Natural killer cell (primary cell): ENCODE data around the gene CACNG4. TPM values are rescaled to one million over a fixed set of nuclear protein-coding genes. Genes with fewer than 3 reads are reported as not detected.

ENCODE experiments used
- ATAC-seq, 3 donors: fragments of 150-1000 bp in 2 of 3; fragments of 200-7000 bp in 1 of 3; cut with Tn5 transposase; 1 replicate in 1 of 3; 2 replicates in 2 of 3; pipeline ENCODE4 v1.10.0; 2021; ENCODE audit warnings: mild to moderate bottlenecking in 2 of 3, moderate library complexity in 2 of 3
- DNase-seq, 2 donors: peaks; one replicate each; pipeline versions ENCODE4 v3.0.0 to v3.0.0-alpha.2; 2013 to 2021; ENCODE audit warnings: mixed read lengths in 1 of 2
- H3K27ac ChIP-seq: one replicate; pipeline ENCODE4 v1.5.1; 2013; ENCODE audit warnings: mild to moderate bottlenecking, low read length
- H3K27me3 ChIP-seq: one replicate; pipeline ENCODE4 v1.6.1; 2013; ENCODE audit warnings: low read length; ENCODE audit not compliant: control insufficient read depth, insufficient read depth
- H3K36me3 ChIP-seq: one replicate; pipeline ENCODE4 v1.6.1; 2013; ENCODE audit warnings: low read length; ENCODE audit not compliant: control insufficient read depth, insufficient read depth
- H3K4me1 ChIP-seq: one replicate; pipeline ENCODE4 v1.6.1; 2013; ENCODE audit warnings: low read length; ENCODE audit not compliant: control insufficient read depth, insufficient read depth
- H3K4me3 ChIP-seq: one replicate; pipeline ENCODE4 v1.5.1; 2013; ENCODE audit warnings: low read length
- H3K9me3 ChIP-seq: one replicate; pipeline ENCODE4 v1.6.1; 2013; ENCODE audit warnings: low read length; ENCODE audit not compliant: control insufficient read depth, insufficient read depth
- H3K27ac Mint-ChIP-seq, 2 donors: one replicate each; pipeline ENCODE4 v1.8.0; 2022; ENCODE audit warnings: mild to moderate bottlenecking in 2 of 2, mixed read lengths in 2 of 2, moderate library complexity in 1 of 2
- H3K27me3 Mint-ChIP-seq, 2 donors: one replicate each; pipeline ENCODE4 v1.8.0; 2022; ENCODE audit warnings: low read depth in 2 of 2, mixed read lengths in 2 of 2
- H3K36me3 Mint-ChIP-seq: one replicate; pipeline ENCODE4 v1.8.0; 2022; ENCODE audit warnings: mixed read lengths
- H3K4me1 Mint-ChIP-seq, 2 donors: one replicate each; pipeline ENCODE4 v1.8.0; 2022; ENCODE audit warnings: mixed read lengths in 2 of 2
- H3K4me3 Mint-ChIP-seq: one replicate; pipeline ENCODE4 v1.8.0; 2022; ENCODE audit warnings: mild to moderate bottlenecking, moderate library complexity, mixed read lengths
- H3K9me3 Mint-ChIP-seq, 2 donors: one replicate each; pipeline ENCODE4 v1.8.0; 2022; ENCODE audit warnings: mixed read lengths in 2 of 2
- WGBS: methylation state at CpG from one replicate; pipeline ENCODE4 v1.1.7; 2013; ENCODE audit warnings: missing lambda C conversion rate; ENCODE audit not compliant: insufficient coverage; 5-methylcytosine and 5-hydroxymethylcytosine counted together
- intact Hi-C: fragments of 100-400 bp; cut with micrococcal nuclease; formaldehyde crosslinking; loops from one replicate; pipeline ENCODE4 v1.14.2; 2022
- total RNA-seq, 4 donors: library from RNA; stranded (reverse); fragments of 120-200 nt in 1 of 4; gene quantifications; one replicate each; pipeline versions ENCODE4 v1.2.3 to v1.2.4, GENCODE V29; 2013 to 2022
- TF ChIP-seq, protein P1 (sequence below): fragments of 200-600 bp; IDR thresholded peaks from one replicate; pipeline ENCODE4 v1.8.0; 2022; ENCODE audit warnings: antibody characterized with exemption

CACNG4 gene
- total RNA-seq, 3 donors from 2014 or later (not counting 1 experiment from before 2014, with no cell fraction given): not detected

DNA sequence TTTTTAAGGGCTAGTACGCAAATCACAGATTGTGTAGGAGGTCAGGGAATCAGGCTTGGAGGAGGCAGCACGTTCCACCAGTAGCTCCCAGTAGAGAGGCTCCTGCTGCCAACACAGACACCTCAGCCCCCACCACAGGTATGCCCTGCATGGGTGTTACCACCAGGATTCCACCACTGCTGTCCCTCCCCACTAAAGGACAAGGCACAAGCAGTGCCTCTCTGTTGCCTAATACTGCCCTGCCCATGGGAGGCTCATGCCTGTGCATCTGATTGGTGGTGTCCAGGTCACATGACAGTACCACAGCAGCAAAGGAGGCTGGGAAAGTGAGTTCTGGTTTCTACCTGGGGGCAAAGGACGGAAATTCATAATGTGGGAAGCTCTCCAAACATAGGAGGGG is 33.6 kb upstream of the CACNG4 start:
- H3K4me1 Mint-ChIP-seq: no peaks in the 10 kb centered on the region
- no peaks in the 10 kb centered on the region for H3K27me3 ChIP-seq
- ATAC-seq (no peak), DNase-seq (no peak)
- H3K4me3 Mint-ChIP-seq: no peak overlapping the region
- H3K27ac ChIP-seq: no peak overlapping the region
- no peak overlapping the region for H3K4me3 ChIP-seq
- no peaks in the 10 kb centered on the region for H3K9me3 Mint-ChIP-seq
- H3K27me3 Mint-ChIP-seq: peaks cover 16 to 34% of the 10 kb centered on the region in 2 donors
- no peaks in the 10 kb centered on the region for H3K36me3 Mint-ChIP-seq
- H3K27ac Mint-ChIP-seq: no peak overlapping the region
- WGBS: 94% methylated on average over 3 of the region's 3 CpGs
- intact Hi-C loops: no loop called here
- no peaks in the 10 kb centered on the region for H3K4me1 ChIP-seq
- no peaks in the 10 kb centered on the region for H3K9me3 ChIP-seq
- TF ChIP-seq, protein P1, sequence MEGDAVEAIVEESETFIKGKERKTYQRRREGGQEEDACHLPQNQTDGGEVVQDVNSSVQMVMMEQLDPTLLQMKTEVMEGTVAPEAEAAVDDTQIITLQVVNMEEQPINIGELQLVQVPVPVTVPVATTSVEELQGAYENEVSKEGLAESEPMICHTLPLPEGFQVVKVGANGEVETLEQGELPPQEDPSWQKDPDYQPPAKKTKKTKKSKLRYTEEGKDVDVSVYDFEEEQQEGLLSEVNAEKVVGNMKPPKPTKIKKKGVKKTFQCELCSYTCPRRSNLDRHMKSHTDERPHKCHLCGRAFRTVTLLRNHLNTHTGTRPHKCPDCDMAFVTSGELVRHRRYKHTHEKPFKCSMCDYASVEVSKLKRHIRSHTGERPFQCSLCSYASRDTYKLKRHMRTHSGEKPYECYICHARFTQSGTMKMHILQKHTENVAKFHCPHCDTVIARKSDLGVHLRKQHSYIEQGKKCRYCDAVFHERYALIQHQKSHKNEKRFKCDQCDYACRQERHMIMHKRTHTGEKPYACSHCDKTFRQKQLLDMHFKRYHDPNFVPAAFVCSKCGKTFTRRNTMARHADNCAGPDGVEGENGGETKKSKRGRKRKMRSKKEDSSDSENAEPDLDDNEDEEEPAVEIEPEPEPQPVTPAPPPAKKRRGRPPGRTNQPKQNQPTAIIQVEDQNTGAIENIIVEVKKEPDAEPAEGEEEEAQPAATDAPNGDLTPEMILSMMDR: no peak
- no peaks in the 10 kb centered on the region for H3K36me3 ChIP-seq

DNA sequence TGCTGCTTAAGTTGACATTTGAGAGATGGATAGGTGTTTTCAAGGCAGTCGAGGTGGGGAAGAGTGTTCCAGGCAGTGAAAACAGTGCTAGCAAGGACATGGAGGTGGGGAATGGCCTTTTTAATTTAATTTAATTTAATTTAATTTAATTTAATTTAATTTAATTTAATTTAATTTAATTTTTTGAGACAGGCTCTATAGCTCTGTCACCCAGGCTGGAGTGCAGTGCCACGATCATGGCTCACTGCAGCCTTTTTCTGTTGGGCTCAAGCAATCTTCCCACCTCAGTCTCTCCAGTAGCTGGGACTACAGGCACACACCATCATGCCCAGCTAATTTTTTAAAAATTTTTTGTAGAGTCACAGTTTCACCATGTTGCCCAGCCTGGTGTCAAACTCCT is 32.2 kb upstream of the CACNG4 start:
- intact Hi-C loops: no loop called here
- DNase-seq (no peak), ATAC-seq (no peak)
- Histone ChIP-seq H3K27me3 (no peaks in the 10 kb centered on the region), H3K27ac (no peak overlapping the region), H3K4me3 (no peak overlapping the region), H3K36me3 (no peaks in the 10 kb centered on the region), H3K4me1 (no peaks in the 10 kb centered on the region), H3K9me3 (no peaks in the 10 kb centered on the region)
- Mint-ChIP-seq H3K27me3 (peaks cover 10 to 21% of the 10 kb centered on the region in 2 donors), H3K4me1 (no peaks in the 10 kb centered on the region), H3K9me3 (no peaks in the 10 kb centered on the region), H3K27ac (no peak overlapping the region), H3K36me3 (no peaks in the 10 kb centered on the region), H3K4me3 (no peak overlapping the region)
- WGBS: 62% methylated on average over 2 of the region's 2 CpGs
- TF ChIP-seq, protein P1: no peak

DNA sequence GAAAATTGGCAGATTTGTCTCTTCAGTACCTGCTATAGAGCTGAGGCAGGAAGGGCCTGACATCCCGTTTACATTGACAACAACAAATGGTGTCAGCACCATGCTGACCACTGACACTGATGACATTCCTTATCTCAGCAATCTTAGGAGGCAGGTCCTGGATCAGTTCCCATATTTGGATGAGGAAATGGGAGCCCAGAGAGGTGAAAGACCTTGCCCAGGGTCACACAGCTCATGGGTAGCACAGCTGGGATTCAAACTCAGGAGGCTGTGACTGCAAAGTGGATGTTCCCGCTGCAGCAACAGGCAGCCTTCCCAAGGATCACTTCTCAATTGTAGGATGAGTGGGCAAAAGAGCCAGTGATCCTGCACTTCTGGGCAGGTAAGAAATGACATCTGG is 30.5 kb upstream of the CACNG4 start:
- no peak for ATAC-seq
- peaks cover 18 to 24% of the 10 kb centered on the region in 2 donors for H3K27me3 Mint-ChIP-seq

DNA sequence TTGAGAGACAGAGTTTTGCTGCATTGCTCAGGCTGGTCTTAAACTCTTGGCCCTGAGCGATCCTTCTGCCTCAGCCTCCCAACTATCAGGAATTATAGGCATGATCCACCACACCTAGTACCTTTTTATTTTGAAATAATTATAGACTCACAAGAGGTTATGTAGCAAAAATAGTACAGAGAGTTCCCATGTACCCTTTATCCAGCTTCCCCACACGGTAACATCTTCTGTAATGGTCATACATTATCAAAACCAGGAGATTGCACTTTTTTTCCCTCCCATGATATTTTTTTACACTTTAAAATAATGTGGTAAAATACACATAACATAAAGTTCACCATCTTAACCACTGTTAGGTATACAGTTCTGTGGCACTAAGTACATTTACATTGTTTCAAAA is 28.8 kb upstream of the CACNG4 start:
- no peak overlapping the region for H3K27ac Mint-ChIP-seq
- Histone ChIP-seq H3K36me3 (no peaks in the 10 kb centered on the region), H3K4me1 (no peaks in the 10 kb centered on the region), H3K4me3 (no peak overlapping the region), H3K27me3 (no peaks in the 10 kb centered on the region), H3K27ac (no peak overlapping the region), H3K9me3 (no peaks in the 10 kb centered on the region)
- TF ChIP-seq, protein P1: no peak
- DNase-seq (no peak), ATAC-seq (no peak)
- H3K9me3 Mint-ChIP-seq: peaks cover 0 to 3% of the 10 kb centered on the region in 2 donors
- H3K4me3 Mint-ChIP-seq: no peak overlapping the region
- intact Hi-C loops: no loop called here
- H3K36me3 Mint-ChIP-seq: no peaks in the 10 kb centered on the region
- peaks cover 14 to 21% of the 10 kb centered on the region in 2 donors for H3K27me3 Mint-ChIP-seq
- no peaks in the 10 kb centered on the region for H3K4me1 Mint-ChIP-seq
- 63% methylated on average over 1 of the region's 2 CpGs for WGBS

More for the DNA sequence above, 30.5 kb upstream of the CACNG4 start:
- H3K36me3 Mint-ChIP-seq: no peaks in the 10 kb centered on the region
- Histone ChIP-seq H3K4me3 (no peak overlapping the region), H3K36me3 (no peaks in the 10 kb centered on the region), H3K27me3 (no peaks in the 10 kb centered on the region), H3K27ac (no peak overlapping the region), H3K9me3 (no peaks in the 10 kb centered on the region), H3K4me1 (no peaks in the 10 kb centered on the region)
- TF ChIP-seq, protein P1: no peak
- H3K27ac Mint-ChIP-seq: no peak overlapping the region
- 74% methylated on average over 2 of the region's 2 CpGs for WGBS
- H3K4me3 Mint-ChIP-seq: no peak overlapping the region
- H3K4me1 Mint-ChIP-seq: no peaks in the 10 kb centered on the region
- DNase-seq: no peak
- H3K9me3 Mint-ChIP-seq: peaks cover 0 to 3% of the 10 kb centered on the region in 2 donors
- intact Hi-C loops: no loop called here
